Natural killer cell (primary cell): ENCODE results near the gene TMEM8B. TPM values are rescaled to one million over a fixed set of nuclear protein-coding genes. Genes with fewer than 3 reads are reported as not detected.
A peak's percentile ranks its signal among the peaks of the same experiment; 100 is the strongest.

ENCODE experiments used
- ATAC-seq, 3 donors: fragments of 150-1000 bp in 2 of 3; fragments of 200-7000 bp in 1 of 3; cut with Tn5 transposase; 1 replicate in 1 of 3; 2 replicates in 2 of 3; pipeline ENCODE4 v1.10.0; 2021; ENCODE audit warnings: mild to moderate bottlenecking in 2 of 3, moderate library complexity in 2 of 3
- DNase-seq, 2 donors: peaks; one replicate each; pipeline versions ENCODE4 v3.0.0 to v3.0.0-alpha.2; 2013 to 2021; ENCODE audit warnings: mixed read lengths in 1 of 2
- H3K27ac ChIP-seq: one replicate; pipeline ENCODE4 v1.5.1; 2013; ENCODE audit warnings: mild to moderate bottlenecking, low read length
- H3K27me3 ChIP-seq: one replicate; pipeline ENCODE4 v1.6.1; 2013; ENCODE audit warnings: low read length; ENCODE audit not compliant: control insufficient read depth, insufficient read depth
- H3K36me3 ChIP-seq: one replicate; pipeline ENCODE4 v1.6.1; 2013; ENCODE audit warnings: low read length; ENCODE audit not compliant: control insufficient read depth, insufficient read depth
- H3K4me1 ChIP-seq: one replicate; pipeline ENCODE4 v1.6.1; 2013; ENCODE audit warnings: low read length; ENCODE audit not compliant: control insufficient read depth, insufficient read depth
- H3K4me3 ChIP-seq: one replicate; pipeline ENCODE4 v1.5.1; 2013; ENCODE audit warnings: low read length
- H3K9me3 ChIP-seq: one replicate; pipeline ENCODE4 v1.6.1; 2013; ENCODE audit warnings: low read length; ENCODE audit not compliant: control insufficient read depth, insufficient read depth
- H3K27ac Mint-ChIP-seq, 2 donors: one replicate each; pipeline ENCODE4 v1.8.0; 2022; ENCODE audit warnings: mild to moderate bottlenecking in 2 of 2, mixed read lengths in 2 of 2, moderate library complexity in 1 of 2
- H3K27me3 Mint-ChIP-seq, 2 donors: one replicate each; pipeline ENCODE4 v1.8.0; 2022; ENCODE audit warnings: low read depth in 2 of 2, mixed read lengths in 2 of 2
- H3K36me3 Mint-ChIP-seq: one replicate; pipeline ENCODE4 v1.8.0; 2022; ENCODE audit warnings: mixed read lengths
- H3K4me1 Mint-ChIP-seq, 2 donors: one replicate each; pipeline ENCODE4 v1.8.0; 2022; ENCODE audit warnings: mixed read lengths in 2 of 2
- H3K4me3 Mint-ChIP-seq: one replicate; pipeline ENCODE4 v1.8.0; 2022; ENCODE audit warnings: mild to moderate bottlenecking, moderate library complexity, mixed read lengths
- H3K9me3 Mint-ChIP-seq, 2 donors: one replicate each; pipeline ENCODE4 v1.8.0; 2022; ENCODE audit warnings: mixed read lengths in 2 of 2
- CTCF ChIP-seq: fragments of 200-600 bp; IDR thresholded peaks from one replicate; pipeline ENCODE4 v1.8.0; 2022; ENCODE audit warnings: antibody characterized with exemption
- WGBS: methylation state at CpG from one replicate; pipeline ENCODE4 v1.1.7; 2013; ENCODE audit warnings: missing lambda C conversion rate; ENCODE audit not compliant: insufficient coverage; 5-methylcytosine and 5-hydroxymethylcytosine counted together
- intact Hi-C: fragments of 100-400 bp; cut with micrococcal nuclease; formaldehyde crosslinking; loops from one replicate; pipeline ENCODE4 v1.14.2; 2022
- total RNA-seq, 4 donors: library from RNA; stranded (reverse); fragments of 120-200 nt in 1 of 4; gene quantifications; one replicate each; pipeline versions ENCODE4 v1.2.3 to v1.2.4, GENCODE V29; 2013 to 2022

The TMEM8B gene
- total RNA-seq, 3 donors from 2014 or later (not counting 1 experiment from before 2014, with no cell fraction given) = 5.2 to 7.8 (median 5.4) TPM

GRCh38 chr9:35907711-35908503 is 78.9 kb downstream of the TMEM8B start:
- Histone ChIP-seq H3K27me3 (no peaks in the 10 kb centered on the region), H3K36me3 (no peaks in the 10 kb centered on the region), H3K9me3 (no peaks in the 10 kb centered on the region), H3K4me1 (peaks cover 30% of the 10 kb centered on the region), H3K27ac (no peak overlapping the region), H3K4me3 (no peak overlapping the region)
- Mint-ChIP-seq H3K9me3 (no peaks in the 10 kb centered on the region), H3K36me3 (no peaks in the 10 kb centered on the region), H3K27ac (no peak overlapping the region), H3K27me3 (peaks cover 2 to 6% of the 10 kb centered on the region in 2 donors), H3K4me1 (peaks cover 0 to 12% of the 10 kb centered on the region in 2 donors), H3K4me3 (no peak overlapping the region)
- ATAC-seq (no peak), DNase-seq (peak in 1 of 2 donors; percentile 26)
- TF ChIP-seq CTCF = no peak
- intact Hi-C loops = no loop called here
- WGBS = 52% methylated on average over 13 of the region's 13 CpGs

- H3K27ac ChIP-seq = no peak overlapping the region
- H3K36me3 ChIP-seq = no peaks in the 10 kb centered on the region
- Mint-ChIP-seq H3K4me1 (peaks cover 0 to 12% of the 10 kb centered on the region in 2 donors), H3K36me3 (no peaks in the 10 kb centered on the region), H3K27me3 (peaks cover 0 to 6% of the 10 kb centered on the region in 2 donors), H3K9me3 (no peaks in the 10 kb centered on the region), H3K27ac (no peak overlapping the region), H3K4me3 (no peak overlapping the region)
- H3K27me3 ChIP-seq = no peaks in the 10 kb centered on the region
- DNase-seq (no peak), ATAC-seq (no peak)
- WGBS = 85% methylated on average over 9 of the region's 9 CpGs
- no peaks in the 10 kb centered on the region for H3K9me3 ChIP-seq
- no peak for TF ChIP-seq CTCF
- H3K4me1 ChIP-seq = peaks cover 30% of the 10 kb centered on the region
- no peak overlapping the region for H3K4me3 ChIP-seq
- intact Hi-C loops = no loop called here
Observed at GRCh38 chr9:35908504-35909125, 79.6 kb downstream of the TMEM8B start.

DNA sequence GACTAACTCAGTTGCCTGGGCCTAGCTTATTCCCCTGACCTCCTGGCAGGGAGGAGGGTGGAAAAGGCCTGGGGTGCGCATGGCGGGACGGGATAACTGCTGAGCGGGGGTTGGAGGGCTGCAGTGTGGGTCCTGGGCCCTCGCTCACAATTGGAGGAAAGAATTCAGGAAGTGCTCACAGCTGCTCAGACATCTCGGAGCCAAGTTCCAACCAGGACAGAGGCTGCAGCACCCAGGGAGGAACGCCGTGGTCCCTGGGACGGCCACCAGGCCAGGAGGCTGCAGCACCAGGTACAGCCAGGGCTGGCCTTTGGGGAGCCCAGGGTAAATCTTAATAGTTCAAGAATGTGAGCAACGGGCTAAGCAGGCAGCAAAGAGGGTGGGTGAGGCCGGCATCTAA is 80.2 kb downstream of the TMEM8B start, which contains the start of gene SPAAR:
Gene SPAAR (plus strand): TSS at position 217 of the 400 bp plus-strand sequence. CDS start 974 bp downstream, outside the sequence.
- Histone ChIP-seq H3K4me1 (peaks cover 30% of the 10 kb centered on the region), H3K4me3 (no peak within 1 kb of the TSS), H3K36me3 (no peaks in the 10 kb centered on the region), H3K27me3 (no peaks in the 10 kb centered on the region), H3K9me3 (no peaks in the 10 kb centered on the region), H3K27ac (no peak within 1 kb of the TSS)
- WGBS = 87% methylated on average over 11 of the region's 11 CpGs
- no peaks in the 10 kb centered on the region for H3K27me3 Mint-ChIP-seq
- H3K4me1 Mint-ChIP-seq = peaks cover 0 to 12% of the 10 kb centered on the region in 2 donors
- DNase-seq (no peak), ATAC-seq (no peak)
- no peak for TF ChIP-seq CTCF
- H3K27ac Mint-ChIP-seq = no peak within 1 kb of the TSS
- H3K9me3 Mint-ChIP-seq = no peaks in the 10 kb centered on the region
- intact Hi-C loops = no loop called here
- H3K4me3 Mint-ChIP-seq = no peak within 1 kb of the TSS
- H3K36me3 Mint-ChIP-seq = no peaks in the 10 kb centered on the region
